ENCODE data around the gene ATP1A1.

Gene ATP1A1

DNA sequence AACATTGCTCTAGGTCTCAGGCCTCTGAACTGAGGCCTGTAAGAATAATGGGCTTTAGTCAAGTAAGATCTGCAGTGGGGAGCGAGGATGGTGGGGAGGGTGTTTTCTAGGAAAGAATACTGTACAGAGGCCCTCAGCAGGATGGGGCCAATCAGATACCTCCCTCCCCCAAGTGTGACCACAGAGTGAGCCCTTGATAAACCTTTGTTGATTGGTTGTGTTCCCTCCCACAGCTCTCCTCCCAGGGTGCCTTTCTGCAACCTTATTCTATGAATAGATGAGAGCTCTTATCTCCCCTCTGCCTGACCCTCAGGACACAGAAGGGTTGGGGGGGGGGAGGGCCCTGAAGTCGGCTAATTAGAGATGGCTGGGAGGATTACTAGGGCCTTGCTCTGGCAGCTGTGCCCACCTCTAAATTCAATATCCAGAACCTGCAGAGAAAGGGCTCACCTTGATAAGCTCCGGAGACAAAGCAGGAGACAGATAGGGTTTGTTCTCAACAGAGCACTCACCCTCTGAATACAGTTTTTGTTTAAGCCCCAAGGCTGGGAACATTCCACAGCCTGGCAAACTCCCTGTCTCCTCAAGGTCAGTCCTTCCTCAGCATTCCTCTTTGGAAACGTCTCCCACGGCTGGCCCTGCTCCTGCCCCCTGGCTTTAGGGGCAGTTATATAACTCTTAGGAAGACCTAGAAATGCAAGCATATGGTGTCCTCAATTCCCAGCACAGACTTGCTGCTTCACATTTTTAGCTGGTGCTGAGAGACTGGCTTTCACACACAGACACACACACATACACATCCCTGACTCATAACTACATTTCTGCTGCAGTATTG is 42.9 kb downstream of the ATP1A1 start:
- no peak for DNase-seq

DNA sequence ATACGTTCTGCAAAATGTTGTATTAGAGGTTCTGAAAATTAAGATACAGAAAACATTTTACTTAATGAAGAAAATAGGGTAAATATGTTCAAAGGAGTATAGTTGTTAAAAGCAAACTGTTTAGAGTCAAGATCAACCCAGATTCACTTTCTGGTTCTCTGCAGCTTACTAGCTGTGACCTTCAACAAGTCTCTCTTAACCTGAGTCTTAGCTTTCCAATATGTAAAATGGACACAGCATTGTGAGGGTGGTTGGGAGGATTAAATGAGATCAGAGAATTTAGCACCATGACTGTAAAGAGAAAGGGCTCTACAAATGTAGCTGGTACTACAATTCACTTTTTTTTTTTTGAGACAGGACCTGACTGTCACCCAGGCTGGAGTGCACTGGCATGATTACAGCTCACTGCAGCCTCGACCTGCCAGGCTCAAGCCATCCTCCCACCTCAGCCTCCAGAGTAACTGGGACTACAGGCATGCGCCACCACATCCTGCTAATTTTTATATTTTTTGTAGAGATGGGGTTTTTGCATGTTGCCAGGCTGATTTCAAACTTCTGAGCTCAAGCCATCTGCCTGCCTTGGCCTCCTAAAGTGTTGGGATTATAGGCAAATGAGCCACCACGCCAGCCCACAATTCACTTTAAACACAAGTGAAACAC is 43.9 kb downstream of the ATP1A1 start:
- no peak for DNase-seq

DNA sequence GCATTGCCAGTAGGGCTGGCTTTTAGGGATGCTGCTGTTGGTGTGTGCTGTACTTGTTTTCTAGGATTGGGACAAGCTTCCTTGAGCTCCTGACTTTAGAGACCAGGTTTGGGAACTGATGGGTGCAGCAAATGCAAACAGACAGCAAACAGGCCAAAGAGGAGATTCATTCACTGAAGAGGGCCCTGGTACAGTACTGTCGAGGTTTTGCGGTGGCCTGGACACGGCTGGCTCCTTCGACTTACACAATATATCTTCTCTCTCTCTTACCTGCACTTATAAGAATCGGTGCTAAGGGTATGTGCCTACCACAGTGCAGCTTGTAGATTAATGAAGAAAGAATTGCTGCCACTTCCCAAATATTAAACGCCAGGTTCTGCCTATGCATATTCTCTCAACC is 44.6 kb downstream of the ATP1A1 start:
- no peak for DNase-seq

- DNase-seq: peak; percentile 79
Measured at GRCh38 chr1:116418091-116418830, 45.2 kb downstream of the ATP1A1 start.

GRCh38 chr1:116420417-116421200 is 47.6 kb downstream of the ATP1A1 start:
- no peak for DNase-seq

GRCh38 chr1:116424438-116424837 is 51.4 kb downstream of the ATP1A1 start:
- DNase-seq: no peak

DNA sequence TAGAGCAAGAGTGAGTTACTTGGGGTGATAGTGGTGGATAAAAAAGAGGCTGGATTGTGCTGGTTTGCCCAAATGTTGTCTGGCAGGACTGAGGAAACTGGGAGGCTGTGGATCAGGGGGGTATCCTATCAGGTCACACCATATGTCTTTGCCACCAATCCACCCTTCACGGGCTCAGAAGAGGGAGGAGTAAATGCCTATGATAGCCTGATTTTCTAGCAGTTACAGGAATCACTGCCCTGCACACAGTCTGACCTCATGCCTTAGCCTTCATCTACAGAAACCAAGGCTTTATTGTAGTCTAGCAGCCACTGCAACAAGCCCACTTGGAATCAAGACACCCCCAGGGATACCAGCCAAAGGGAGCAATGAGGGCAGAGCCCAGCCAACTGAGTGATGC is 51.8 kb downstream of the ATP1A1 start:
- no peak for DNase-seq

DNA sequence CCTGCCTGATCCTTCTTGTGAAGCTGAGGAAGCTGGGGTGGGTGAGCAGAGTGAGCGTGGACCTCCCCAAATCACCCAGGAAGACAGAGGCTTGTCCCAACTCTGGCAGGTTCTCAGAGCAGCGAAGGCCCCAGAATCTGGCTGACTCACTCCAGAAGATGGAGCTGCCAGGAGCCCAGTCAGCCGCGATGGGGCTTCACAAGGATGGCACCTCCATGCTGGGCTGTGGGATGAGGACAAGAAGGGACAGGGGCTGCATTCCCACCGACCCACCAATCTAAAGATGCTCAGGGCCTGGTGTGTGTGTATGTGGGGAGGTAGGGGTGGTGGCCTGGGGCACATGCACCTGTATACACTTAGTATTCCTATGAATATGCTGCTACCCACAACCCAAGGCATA is 52.9 kb downstream of the ATP1A1 start:
- no peak for DNase-seq

- no peak for DNase-seq
Measured at GRCh38 chr1:116426401-116426800, 53.4 kb downstream of the ATP1A1 start.

GRCh38 chr1:116428576-116428975 is 55.5 kb downstream of the ATP1A1 start:
- DNase-seq: no peak

DNA sequence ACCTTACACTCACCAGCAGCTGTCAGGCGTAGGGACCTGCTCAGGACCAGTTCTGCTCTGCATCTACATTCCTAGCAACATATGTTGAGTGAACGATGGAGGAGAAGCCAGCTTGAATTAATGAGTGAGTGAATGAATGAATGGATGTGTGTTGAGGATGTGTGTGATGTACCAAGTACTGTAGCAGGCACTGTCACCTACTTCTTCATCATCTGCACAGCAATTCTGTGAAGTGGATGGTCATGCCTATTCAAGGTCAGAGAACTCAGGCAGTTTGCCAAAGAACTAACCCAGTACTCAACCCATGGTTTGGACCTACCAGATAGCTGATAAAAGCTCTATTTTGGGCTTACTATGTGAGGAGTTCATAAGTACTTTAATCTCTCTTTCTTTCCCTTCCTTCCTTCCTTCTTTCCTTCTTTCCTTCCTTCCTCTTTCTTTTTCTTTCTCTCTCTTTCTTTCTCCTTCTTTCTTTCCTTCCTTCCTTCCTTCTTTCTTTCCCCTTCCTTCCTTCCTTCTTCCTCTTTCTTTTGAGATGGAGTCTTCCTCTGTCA is 56.9 kb downstream of the ATP1A1 start:
- DNase-seq: no peak

DNA sequence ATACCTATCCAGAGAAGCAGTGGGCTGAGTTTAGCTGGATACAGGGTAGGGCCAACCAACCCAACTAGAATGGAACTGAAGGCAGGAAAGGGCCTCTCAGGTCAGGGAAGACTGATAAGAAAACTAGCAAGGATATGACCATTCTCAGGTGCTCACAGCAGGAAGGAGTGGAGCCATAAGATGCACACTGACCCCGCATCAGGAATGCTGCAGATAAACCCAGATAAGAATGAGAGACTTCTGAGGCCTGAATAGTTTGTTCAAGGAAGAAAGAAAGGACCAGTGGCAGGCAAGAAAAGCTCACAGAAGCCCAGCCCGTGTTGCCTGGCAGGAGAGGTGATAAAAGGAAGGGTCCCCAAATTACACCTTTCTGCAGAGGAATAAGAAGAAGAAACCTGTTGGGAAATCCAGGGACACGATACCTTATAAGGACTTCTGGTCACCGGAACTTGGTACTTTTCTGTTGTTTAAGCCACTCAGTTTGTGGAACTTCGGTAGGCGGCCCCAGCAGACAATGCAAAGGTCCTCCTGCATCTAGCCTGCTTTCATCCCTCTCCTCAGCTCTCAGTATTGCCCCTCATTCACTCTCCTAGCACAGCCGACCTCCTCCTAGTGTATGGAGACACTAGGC is 58.9 kb downstream of the ATP1A1 start:
- no peak for DNase-seq

DNA sequence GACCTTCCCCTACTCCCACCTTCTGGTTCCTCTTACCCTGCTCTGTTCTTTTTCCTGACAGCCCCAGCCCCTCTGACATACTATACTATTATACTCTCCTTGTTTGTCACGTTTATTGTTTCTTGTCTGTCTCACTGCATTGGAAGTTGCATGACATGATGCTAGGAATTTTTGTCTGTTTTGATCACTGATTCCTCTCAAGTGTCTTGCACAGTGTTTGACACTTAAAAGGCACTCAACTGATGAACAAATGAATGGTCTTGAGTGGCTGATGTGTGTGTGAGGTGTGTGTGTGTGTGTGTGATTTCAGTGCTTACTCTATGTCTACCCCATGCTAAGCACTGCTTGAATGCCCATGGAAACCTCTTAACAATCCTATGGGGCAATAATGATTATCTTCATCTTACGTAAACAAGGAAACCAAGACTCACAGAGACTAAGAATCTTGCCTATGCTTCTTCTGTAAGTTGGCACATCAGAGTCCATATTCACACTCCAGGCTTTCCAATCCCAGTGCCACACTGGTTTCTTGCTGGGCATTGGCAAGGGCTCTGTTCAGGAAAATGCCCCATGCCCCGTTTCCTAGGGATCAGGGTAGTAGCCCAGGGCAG is 59.7 kb downstream of the ATP1A1 start:
- no peak for DNase-seq

GRCh38 chr1:116433275-116434257 is 60.5 kb downstream of the ATP1A1 start:
- no peak for DNase-seq

DNA sequence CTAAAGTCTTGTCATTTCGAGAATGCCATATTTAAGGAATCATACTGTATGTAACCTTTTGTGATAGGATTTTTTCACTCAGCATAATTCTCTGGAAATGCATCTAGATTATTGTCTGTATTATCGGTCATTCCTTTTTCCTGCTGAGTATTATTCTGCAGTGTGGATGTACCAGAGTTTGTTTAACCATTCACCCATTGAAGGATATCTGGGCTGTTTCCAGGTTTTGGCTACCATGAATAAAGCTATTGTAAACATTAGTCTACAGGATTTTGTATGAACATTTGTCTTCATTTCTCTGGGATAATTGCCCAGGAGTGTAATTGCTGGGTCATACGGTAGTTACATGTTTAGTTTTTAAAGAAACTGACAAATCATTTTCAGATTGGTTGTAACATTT is 61.8 kb downstream of the ATP1A1 start:
- no peak for DNase-seq

DNA sequence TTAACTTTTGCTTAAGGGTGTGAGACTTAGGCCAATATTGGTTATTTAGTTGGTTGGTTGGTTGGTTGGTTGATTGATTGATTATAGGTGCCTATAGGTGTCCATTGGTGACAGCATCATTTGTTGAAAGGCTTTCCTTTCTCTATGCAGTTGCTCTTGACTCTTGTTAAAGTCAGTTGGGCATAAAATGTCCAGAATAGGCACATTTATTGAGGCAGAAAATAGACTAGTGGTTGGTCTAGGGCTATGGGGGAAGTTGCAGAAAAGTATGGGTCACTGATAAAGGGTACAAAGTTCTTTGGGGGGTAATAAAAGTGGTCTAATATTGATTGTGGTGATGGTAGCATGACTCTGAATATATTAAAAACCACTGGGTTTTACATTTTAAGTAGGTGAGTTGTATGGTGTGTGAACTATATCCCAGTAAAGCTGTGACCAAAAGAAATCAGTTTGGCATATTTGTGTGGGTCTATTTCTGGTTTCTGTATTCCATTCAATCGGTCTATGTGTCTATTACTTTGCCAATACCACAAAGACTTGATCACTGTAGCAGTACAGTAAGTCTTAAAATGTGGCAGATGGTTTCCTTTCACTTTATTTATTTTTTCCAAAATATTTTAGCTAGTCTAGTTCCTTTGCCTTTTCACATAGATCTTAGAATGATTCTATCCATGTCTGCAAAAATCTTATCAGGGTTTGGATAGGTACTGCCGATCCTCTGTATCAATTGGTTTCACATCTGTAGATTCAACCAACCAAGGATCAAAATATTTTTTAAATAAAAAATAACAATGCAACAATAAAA is 63.0 kb downstream of the ATP1A1 start:
- DNase-seq: no peak

DNA sequence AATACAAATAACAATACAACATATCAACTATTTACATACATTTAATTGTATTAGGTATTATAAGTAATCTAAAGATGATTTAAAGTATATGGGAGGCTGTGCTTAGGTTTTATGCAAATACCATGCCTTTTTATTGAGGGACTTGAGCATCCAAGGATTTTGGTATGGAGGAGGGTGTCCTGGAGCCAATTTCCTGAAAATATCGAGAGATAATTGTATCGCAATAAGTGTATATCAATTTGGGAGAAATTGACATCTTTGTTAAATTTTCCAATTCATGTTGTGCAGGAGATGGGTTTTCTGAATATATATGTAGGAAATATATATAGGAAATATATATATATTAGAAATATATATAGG is 63.5 kb downstream of the ATP1A1 start:
- DNase-seq: no peak

DNA sequence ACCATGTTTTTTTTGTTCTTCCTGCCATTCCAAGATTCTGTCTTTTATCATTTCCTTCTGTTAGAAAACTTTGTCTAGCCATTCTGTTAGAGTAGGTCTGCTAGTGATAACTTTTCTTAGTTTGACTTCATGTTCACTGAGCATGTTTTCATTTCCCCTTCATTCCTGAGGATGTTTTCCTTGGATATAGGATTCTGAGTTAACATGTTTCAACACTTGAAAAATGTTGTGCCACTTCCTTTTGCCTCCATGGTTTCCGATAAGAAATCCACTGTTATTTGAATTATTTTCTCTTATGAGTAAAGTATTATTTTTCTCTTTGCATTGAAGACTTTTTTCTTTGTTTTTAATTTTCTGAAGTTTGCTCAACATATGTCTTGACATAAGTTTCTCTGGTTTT is 66.7 kb downstream of the ATP1A1 start:
- no peak for DNase-seq

DNA sequence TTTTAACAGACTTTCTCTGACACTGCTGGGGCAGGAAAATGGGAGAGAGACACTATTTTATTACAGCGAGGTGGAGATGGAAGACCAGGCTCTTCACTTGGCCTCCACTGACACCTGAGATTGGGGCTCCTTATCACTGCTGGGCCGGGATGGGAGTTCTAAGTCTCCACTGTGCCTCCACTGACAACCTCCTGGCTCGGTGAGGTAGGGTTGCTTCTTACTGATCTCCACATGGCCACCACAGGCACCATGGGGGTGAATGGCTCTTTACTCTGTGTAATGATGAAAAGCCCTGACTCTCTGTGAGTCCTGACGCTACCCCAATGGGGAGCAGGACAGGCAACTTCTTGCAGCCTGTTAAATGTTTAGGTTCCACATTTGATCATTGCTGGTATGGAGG is 67.7 kb downstream of the ATP1A1 start:
- DNase-seq: no peak

- DNase-seq: no peak
Measured at GRCh38 chr1:116445534-116445933, 72.5 kb downstream of the ATP1A1 start.

Data from T-helper 9 cell (primary cell).